HG02938 (cell line): Measurements from ENCODE around the gene RNF151.
"Not testable (repeated sequence)": the region's sequence is repeated elsewhere in the genome, so short reads cannot be mapped to it uniquely, and the experiment has no call there.

Source experiments
- ATAC-seq: cut with Tn5 transposase; IDR thresholded peaks from one replicate; pipeline ENCODE4 v1.9.1; 2021; ENCODE audit warnings: mild to moderate bottlenecking, moderate library complexity; ENCODE audit not compliant: unreplicated experiment

RNF151 gene

DNA sequence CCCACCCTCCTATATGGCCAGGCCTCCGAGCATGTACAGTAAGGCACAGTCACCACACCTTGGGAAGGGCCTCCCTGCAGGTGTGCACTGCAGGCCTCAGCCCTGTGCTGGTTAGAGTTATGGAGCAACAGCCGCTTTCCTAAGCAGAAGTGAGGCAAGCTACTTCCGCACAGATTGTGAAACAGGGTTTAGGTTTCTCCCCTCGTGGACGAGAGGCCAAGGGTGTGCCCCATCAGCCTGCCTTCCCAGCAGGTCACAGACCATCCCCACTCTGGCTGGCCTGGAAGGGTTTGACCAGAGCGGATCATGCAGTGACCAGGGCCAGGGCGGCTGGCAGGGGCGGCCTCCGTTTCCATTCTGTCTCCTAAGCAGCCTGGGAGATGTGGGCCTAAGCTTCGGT, 28.3 kb upstream of the RNF151 start:
- no peak for ATAC-seq

DNA sequence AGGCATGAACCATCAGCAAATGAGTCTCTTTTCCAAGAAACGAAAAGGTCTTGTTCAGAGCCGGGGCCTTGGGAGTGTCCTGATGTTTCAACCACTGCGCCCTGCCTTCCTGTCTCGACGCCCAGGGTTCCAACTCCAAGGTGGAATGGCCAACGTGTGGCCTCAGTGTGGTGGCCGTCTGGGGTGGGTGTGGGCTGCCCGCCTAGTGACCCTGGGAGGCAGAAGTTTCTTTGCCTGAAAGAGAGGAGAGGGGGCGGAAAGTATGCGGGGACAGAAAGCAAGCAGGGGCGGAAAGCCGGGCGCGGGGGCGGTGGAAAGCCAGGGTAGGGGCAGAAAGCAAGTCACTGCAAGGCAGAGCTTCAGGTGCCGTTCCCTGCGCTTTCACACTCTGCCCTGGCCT, 27.7 kb upstream of the RNF151 start:
- ATAC-seq, result no peak

DNA sequence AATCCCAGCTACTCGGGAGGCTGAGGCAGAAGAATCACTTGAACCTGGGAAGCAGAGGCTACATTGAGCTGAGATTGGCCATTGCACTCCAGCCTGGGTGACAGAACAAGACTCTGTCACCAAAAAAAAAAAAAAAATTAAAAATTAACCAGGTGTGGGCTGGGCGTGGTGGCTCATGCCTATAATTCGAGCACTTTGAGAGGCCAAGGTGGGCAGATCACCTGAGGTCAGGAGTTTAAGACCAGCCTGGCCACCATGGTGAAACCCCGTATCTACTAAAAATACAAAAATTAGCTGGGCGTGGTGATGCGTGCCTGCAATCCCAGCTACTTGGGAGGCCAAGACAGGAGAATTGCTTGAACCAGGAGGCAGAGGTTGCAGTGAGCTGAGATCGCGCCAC, 26.8 kb upstream of the RNF151 start:
- not testable (repeated sequence) for ATAC-seq

DNA sequence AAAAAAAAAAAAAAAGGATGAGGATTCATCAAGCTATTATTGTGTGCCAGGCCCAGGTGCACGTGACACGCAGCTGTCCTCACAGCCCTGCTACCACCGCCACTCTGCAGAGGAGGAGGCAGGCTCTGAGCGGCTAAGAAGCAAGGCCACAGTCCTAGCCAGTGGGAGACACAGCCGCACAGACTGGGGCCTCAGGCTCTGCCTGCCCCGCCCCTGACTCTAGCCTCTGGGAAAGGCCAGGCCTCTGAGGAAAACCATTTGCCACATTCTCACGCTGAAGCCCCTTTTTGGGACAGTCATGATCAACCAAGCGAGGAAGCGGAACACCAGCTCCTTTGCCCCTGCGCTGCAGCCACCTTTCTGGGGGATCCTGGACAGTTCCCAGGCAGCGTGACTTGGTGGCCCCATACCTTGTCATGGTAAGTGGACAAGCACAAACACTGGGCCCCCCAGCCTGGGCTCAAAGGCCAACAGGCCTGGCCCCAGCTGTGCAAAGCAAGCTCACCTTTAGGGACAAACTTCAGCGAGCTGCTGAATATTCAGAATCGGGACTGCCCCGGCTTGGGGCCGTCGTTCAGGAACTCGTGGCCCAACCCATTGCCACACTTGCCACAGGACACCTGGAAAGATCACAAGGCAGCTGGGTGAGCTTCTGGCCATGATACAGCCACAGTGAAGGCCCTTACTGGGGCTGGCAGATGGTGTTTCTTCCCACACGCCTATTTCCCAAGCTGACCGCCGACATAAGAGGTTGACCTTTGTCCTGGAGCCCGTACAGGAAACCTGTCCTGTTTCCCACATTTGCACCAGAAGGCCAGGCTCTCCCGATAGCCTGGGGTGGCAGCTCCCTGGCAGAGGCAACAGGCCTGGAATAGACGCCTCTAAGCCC, 26.1 kb upstream of the RNF151 start:
- no peak for ATAC-seq

DNA sequence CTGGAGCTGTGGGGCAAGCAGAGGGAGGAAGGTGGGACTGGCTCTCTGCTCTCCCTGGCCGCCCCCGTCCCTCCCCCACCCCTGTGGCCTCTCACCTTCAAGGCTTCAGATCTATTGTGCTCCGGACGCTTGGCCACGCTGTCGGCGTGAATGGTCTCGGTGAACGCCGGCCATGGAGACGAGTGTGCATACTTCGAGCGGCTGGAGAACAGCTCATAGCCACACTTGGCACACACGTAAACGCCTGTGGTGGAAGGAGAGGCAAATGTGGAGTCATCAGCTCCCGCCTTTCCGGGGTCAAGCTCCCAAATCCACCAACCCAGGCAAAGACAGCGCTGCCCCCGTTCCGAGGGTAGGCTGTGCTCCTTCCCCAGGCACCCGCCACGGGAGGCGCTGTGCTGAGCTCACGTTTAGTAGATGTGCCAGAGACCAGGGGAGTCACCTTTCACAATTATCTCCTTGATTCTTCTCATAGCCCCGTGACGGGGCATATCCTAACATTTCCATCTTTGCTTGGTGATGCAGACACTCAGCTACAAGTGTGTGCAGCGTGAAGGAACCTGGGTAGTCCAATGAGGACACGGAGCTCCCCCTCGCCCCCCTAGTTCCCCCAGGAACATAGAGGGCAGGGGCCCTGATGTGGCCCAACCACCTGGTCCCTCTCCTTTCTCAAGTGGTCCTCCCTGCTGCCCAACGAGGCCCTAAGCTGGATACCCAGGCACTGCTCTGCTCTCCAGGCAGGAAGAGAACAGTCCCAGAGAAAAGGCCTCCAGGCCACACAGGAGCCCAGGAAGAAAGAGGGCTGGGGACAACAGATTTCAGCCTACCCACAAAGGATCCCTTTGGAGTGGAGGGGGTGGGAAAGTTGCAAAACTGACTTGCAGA, 25.3 kb upstream of the RNF151 start:
- no peak for ATAC-seq

DNA sequence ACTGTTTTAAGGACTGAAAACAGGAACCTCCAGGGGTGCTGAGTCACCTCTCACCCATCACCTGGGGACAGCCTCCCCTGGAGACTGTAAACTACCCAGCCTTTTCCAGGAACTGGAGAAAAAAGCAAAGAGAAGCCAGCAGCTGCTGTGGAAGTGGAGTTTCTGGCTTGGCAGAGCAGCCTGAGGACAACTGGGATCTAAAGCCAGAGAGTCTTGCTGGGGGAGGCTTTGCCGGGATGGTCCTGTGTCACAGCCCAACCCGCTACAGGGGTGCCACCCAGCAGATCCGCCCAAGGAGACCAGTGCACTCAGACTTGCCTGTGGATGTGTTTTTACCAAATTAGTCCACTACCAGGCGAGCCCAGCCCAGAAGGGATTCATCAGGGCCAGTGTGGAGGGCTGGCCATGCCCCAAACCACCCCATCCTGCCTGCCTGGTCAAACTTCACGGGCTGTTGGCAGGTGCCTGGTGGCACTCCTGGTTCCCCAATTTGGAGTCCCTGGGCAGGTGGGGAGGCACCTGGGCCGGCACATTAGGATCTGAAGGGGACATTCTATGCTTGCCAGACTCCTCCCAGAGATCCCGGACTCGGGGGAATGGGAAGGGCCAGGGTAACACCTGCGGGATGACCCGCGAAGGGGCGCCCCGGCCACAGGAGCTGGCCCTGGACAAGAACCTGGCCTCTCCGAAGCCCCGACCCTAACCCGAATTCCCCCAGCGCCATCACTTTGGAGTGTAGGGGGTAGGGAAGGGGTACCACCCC, 24.4 kb upstream of the RNF151 start:
- no peak for ATAC-seq

DNA sequence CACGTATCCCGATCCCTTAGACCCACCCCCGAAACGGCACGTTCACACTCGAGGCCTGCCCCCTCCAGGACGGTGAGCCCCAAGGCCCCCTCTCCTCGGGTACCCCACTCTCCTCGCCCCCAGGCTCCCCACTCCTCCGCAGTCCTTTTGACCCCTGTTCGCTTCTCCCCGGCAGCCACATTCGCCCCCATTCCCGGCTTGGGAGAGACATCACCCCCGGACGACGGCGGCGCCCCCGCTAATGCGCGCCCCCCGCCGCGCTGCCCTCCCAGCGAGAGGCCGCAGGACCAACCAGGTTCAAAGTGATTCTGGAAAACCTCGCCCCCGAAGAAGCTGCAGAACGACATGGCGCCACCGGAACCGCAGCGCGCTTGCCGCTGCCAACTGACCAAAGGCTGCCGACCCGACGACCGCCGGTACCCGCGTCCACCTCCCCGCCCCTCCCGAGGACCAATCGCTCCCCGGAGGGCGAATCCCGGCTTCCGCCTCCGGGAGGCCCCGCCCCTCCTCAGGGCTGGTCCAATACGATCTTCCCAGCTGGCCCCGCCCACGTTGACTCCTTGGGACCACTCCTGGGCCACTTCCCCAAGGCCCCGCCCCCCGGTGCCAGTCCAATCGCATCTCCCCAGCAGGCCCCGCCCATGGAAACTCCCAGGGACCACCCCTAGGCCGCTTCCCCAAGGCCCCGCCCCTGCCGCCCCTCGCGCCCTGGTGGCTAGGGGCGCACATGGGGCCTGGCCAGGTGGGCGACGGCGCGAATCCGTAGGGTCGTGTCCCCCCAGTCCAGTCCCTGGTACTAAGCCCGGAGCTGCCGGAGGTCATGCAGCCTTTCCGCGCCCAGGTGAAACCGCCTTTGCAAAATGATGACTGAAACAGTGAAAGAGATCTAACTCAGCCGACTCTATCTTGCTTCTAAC, 23.6 kb upstream of the RNF151 start, which contains the start of gene MSRB1:
TSS of gene MSRB1 (minus strand) at position 390 of the 917 bp plus-strand sequence. CDS start at position 347, 43 bp downstream.
- peak; percentile 87 for ATAC-seq

DNA sequence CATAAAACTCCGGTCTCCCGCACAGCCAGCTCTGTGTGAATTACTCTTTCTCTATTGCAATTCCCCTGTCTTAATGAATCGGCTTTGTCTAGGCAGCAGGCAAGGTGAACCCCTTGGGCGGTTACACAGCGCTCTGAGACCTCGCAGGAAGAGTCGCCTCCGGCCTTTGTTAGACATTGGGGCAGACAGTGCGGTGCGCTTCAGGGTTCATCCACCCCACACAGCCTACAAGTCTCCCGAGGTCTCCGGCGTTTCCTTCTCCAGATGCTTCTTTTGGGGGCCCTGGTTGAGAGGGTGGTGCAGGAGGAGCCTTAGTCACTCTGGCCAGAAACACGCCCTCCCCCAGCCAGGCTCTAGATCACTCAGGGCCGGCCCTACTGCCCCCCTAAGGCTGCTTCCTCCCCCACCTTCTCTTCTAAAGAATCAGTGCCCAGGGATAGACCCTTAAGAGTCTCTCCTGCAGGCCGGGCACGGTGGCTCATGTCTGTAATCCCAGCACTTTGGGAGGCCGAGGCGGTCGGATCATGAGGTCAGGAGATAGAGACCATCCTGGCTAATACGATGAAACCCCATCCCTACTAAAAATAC, 21.9 kb upstream of the RNF151 start:
- no peak for ATAC-seq

DNA sequence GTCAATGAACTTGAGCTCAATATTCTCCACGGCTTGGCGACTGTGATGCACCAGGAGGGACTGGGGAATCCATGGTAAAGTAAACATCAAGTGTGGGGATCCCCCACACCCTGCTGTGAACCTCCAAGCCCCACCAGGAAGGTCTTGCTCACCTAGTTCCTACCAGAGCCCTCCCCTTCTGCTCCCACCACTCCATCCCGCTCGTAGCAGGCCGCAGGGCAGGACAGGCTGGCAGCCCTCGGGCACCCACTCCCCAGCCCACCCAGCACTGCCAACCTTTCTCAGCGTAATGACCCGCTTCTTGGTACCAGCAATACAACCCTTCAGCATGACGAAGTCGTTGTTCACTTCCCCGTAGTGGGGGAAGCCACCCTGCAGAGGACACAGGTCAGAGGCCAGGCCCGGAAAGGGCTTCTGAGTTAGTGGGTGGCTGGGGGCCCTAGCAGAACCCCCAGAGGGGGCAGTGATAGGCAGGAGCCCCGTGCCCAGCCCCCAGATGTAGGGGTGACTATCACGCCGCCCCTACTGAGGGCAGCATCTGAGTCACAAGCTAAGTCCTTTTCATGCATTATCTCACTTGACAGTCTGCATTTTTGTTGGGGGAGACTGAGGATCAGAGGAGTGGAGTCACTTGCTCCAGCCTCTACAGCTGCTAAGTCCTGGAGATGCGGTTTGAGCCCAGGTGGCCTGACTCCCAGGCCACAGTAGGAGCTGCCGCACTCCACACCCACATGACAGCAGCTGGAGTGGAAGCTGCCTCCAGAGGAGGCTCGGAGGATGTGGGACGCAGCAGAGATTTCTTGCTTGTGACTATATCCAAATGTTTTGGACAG, 20.9 kb upstream of the RNF151 start:
- ATAC-seq, result no peak

DNA sequence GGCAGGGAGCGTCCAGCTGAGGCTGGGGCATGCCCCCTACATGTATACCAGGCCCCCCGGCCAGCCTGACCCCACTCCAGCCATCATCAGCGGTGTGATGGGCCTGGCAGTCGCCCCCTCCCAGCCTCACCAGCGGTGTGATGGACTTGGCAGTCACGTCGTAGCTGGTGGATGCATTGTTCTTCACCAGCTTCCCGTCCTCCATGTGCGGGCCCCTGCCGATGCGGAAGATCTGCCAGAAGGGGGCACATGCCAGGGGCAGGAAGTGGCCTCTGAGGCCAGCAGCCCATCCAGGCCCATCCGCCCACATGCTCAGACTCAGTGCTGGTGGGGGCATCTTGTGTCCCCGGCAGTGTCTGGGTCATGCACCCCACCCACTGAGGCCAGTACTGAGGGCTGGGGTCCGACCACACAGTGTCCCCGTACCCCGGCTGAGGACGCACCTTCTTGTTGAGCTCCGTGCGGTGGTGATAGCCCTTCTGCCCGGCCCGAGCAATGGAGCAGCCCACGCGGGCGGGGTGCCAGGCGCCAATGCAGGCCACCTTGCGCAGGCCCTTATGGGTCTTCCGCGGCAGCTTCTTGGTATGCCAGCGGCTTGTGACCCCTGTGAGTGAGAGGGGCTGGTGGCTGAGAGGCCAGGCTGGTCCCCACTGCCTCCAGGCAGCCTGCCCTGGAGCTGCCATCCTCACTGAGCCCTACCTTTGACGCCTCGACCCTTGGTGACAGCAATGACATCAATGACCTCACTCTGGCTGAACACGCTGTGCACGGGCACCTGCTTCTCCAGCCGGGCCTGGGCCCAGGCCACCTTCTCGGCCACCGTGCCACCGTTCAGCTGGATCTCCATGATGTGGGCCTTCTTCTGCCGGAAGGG, 19.9 kb upstream of the RNF151 start:
- ATAC-seq, result no peak

DNA sequence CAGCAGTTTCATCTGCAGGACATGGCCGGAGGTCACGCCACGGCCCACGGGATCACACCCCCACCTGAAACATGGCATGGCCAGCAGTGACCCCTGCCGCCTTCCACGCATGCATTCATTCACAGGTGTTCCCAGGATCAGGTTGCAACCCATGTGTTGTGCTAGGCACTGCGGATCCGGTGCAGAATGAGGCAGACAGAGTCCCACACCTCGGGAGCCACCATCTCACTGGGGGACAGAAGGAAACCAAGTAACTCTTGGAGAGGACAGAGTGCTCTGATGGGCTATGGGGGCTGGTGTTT, 19.3 kb upstream of the RNF151 start:
- no peak for ATAC-seq

DNA sequence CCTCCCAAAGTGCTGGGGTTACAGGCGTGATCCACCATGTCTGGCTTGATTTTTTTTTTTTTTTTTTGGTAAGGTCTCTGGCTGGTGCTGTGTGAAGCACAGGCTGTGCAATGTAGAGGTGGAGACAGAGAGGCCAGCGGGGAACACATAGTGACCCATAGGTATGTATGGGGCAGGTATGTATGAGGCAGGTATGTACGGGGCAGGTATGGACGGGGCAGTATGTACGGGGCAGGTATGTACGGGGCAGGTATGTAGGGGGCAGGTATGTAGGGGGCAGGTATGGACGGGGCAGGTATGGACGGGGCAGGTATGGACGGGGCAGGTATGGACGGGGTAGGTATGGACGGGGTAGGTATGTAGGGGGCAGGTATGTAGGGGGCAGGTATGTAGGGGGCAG, 17.1 kb upstream of the RNF151 start:
- ATAC-seq, result no peak

DNA sequence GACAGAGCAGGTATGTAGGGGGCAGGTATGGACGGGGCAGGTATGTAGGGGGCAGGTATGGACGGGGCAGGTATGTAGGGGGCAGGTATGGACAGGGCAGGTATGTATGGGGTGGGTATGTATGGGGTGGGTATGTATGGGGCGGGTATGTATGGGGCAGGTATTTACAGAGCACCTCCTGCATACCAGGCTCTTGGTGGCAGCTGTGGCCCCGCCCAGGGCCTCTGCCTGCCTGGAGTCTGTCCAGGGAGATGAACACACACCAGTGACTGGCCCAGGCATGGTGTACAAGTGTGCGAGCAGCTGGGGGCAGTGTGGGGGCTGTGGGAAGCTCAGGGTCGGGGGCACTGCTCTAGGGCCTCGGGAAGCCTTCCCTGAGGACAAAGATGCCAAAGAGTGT, 16.6 kb upstream of the RNF151 start:
- no peak for ATAC-seq

DNA sequence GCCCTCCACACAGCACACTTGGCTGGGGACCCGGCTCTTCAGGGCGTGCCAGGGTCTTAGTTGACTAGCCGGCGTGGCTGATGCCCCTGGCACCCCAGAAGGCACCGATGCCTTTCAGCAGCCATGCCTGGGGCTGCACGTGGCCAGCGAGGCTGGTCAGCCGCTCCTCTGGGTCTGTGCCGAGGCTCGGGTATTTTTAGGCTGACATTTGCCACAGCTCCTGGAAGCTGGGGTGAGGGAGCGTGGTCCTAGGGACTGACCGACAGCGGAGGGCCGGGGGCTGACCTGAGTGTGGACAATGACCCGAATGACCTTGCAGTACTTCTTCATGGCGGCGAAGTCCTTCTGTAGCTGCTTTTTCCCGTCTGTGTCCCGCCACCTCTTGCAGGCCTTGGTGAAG, 16.1 kb upstream of the RNF151 start:
- ATAC-seq, result no peak

DNA sequence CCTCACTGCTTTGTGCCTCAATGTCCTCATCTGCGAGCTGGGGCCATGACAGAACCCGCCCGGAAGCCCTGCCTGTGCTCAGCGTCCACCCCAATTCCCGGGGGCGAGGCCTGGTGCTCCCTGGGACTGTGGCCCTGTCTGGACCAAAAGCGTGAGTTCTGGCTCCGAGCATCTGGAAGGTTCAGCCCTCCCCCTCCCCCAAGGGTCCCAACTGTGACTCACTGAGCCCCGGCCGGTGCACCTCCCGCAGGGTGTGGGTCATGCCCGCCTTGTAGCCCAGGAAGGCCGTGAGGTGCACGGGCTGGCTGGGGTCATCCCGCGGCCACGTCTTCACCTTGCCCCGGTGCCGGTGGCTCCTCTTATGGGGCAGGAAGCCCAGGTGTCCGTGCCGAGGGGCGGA, 12.9 kb upstream of the RNF151 start:
- no peak for ATAC-seq

DNA sequence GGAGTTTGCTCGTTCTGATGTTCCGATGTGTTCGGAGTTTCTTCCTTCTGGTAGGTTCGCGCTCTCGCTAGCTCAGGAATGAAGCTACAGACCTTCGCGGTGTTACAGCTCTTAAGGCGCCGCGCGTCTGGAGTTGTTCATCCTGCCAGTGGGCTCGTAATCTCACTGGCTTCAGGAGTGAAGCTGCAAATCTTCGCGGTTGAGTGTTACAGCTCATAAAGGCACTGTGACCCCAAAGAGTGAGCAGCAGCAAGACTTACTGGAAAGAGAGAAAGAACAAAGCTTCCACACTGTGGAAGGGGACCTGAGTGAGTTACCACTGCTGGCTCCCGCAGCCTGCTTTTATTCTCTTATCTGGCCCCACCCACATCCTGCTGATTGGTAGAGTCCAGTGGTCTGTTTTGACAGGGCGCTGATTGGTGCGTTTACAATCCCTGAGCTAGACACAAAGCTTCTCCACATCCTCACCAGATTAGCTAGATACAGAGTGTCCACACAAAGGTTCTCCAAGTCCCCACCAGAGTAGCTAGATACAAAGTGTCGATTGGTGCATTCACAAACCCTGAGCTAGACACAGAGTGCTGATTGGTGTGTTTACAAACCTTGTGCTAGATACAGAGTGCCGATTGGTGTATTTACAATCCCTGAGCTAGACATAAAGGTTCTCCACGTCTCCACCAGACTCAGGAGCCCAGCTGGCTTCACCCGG, 9.1 kb upstream of the RNF151 start:
- not testable (repeated sequence) for ATAC-seq

DNA sequence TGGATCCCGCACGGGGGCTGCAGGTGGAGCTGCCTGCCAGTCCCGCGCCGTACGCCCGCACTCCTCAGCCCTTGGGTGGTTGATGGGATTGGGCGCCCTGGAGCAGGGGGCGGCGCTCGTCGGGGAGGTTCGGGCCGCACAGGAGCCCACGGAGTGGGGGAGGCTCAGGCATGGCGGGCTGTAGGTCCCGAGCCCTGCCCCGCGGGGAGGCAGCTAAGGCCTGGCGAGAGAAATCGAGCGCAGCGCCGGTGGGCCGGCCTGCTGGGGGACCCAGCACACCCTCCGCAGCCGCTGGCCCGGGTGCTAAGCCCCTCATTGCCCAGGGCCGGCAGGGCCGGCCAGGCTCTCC, 8.5 kb upstream of the RNF151 start:
- not testable (repeated sequence) for ATAC-seq
